Fibroblast of lung (primary cell): ENCODE measurements around the gene MAP4K4.

Experiments
- EZH2 ChIP-seq: IDR thresholded peaks from 2 replicates; pipeline ENCODE4 v1.5.1; 2012; ENCODE audit warnings: low read length, control low read depth, mild to moderate bottlenecking; ENCODE audit errors: missing control alignments
- TF ChIP-seq, protein P1 (sequence below), 2 donors: IDR thresholded peaks in 1 of 2; conservative IDR thresholded peaks in 1 of 2; 1 replicate in 1 of 2; 2 replicates in 1 of 2; pipeline ENCODE4 v1.5.1; 2011 to 2012; ENCODE audit warnings: low read length in 2 of 2, control low read depth in 1 of 2, inconsistent platforms in 1 of 2, low read depth in 1 of 2, mild to moderate bottlenecking in 1 of 2

DNA sequence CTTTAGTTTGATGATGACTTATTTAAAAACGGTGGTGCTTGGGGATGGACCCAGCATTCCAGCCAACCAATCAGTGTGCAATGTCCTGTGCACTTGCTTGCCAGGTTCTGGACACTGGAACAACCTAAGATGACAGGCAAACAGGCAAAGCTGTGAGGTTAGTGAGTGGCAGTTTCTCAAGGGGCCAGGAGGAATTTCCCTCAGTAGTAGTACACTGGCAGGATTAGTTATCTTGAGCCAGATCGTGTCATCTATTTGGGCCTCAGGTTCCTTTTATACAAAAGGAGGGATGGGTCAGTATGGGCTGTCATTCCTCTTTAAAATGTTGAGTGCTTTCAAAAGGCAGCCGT lies 26.6 kb downstream of the MAP4K4 start:
- TF ChIP-seq, protein P1, sequence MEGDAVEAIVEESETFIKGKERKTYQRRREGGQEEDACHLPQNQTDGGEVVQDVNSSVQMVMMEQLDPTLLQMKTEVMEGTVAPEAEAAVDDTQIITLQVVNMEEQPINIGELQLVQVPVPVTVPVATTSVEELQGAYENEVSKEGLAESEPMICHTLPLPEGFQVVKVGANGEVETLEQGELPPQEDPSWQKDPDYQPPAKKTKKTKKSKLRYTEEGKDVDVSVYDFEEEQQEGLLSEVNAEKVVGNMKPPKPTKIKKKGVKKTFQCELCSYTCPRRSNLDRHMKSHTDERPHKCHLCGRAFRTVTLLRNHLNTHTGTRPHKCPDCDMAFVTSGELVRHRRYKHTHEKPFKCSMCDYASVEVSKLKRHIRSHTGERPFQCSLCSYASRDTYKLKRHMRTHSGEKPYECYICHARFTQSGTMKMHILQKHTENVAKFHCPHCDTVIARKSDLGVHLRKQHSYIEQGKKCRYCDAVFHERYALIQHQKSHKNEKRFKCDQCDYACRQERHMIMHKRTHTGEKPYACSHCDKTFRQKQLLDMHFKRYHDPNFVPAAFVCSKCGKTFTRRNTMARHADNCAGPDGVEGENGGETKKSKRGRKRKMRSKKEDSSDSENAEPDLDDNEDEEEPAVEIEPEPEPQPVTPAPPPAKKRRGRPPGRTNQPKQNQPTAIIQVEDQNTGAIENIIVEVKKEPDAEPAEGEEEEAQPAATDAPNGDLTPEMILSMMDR (conservative IDR thresholded peaks at IDR 0.05 in 1 of 2, IDR thresholded peaks at IDR 0.05 in 1 of 2; ENCODE audit: low read depth in 1 of 2, low read length in 2 of 2): no peak
- no peak for TF ChIP-seq EZH2
